Stimulated activated CD8-positive, alpha-beta memory T cell treated with anti-CD3 and anti-CD28 coated beads, Interleukin-12 subunit alpha, Interleukin-12 subunit beta, amount 100 ng/mL, for 24 hours (primary cell): ENCODE measurements around the gene CAMTA1.

ENCODE experiments used
- DNase-seq: peaks from one replicate; pipeline ENCODE4 v3.0.0-alpha.2; 2020; ENCODE audit errors: extremely low read depth

CAMTA1 gene

DNA sequence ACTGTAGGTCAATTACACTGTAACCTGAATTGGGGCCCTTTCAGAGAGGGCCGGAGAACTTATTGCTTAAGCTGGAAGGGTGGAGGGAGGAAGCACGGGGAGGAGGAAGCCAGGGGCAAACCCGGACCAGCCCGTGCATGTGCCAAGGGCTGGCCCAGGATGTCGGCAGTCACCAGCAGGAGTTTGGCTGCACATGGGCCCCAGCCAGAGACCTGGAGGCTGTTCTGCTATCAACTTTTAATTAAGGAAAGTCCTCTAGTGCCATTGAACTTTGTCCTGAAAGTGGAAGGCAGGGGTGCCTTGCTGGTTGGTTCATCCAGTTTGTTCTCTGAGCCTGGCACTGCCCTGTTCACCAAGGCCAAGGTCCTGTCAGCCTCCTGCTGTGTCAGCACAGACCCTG lies 785.1 kb downstream of the CAMTA1 start:
- no peak for DNase-seq

DNA sequence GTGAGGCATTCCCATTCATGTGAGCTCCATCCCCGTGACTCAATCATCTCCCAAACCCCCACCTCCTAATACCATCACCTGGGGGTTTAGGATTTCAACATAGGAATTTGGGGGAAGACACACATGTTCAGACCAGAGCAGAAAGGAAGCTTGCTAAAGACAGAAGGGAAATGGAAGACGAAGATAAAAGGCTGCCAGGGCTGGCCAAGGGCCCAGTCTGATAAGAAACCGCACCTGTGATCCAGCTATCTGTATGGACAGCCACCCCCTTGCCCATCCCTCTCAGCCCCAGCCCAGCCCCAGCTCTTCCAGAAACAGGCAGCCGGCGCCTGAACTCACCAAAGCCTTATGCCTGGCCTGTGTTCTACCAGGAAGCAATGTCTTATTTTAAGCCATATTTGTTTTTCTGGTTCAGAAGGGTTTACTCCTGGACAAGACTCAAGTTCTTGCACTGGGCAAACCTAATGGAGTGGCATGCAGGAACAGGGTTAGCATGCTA lies 787.4 kb downstream of the CAMTA1 start:
- no peak for DNase-seq

DNA sequence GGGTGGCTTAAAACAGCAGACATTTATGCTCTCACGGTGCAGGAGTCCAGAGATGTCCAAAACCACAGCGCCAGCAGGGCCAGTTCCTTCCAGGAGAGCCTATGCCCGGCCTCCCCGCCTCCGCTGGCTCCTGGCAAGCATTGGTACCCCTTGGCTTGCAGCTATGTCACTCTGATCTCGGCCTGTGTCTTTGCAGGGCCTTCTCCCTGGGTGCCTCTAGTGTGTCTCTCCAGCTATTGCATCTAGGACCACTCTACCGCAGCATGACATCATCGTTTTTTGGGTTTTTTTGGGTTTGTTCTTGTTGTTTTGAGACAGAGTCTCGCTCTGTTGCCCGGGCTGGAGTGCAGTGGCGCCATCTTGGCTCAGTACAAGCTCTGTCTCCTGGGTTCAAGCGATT lies 788.2 kb downstream of the CAMTA1 start:
- no peak for DNase-seq

DNA sequence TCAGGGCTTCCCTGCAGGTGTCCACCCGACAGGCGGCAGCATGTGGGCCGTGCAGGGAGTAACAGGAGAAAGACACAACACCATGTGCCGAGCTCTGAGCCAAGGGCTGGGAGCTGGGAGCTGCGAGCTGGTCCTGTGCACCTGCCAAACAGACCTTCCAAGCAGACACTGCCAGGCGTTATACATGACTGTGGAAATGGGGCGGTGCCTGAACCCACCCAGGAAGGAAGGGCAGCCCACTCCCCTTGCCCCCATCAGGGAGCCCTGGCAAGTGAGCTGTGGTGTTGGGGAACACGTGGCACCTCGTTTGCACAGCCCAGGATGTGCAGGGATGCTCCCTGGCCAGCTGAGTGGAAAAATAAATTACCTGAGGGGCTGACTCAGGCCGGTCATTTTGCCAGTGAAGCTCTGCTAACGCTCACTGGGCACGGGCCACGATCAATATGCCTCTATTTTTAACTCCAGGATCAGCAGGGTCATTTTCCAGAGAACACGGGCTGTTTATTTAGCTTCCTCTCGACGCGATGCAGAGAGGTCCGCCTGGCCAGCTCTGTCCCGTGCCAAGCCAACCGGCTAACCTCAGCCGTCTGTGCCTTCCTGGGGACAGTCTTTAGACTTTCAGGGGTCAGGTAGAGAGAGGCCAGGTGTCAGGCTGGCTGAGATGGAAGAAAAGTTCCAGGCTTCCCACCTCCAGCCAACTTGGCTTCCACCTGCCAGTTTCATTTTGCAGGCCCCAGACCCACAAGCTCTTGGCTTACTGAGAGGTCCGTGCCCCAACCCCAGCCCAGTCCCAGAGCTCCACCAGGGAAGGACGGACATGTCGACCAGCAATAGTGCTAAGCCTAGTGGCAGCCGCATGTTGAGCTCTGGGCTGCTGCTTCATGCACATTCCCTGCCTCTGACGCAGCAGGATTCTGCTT lies 789.1 kb downstream of the CAMTA1 start:
- no peak for DNase-seq

DNA sequence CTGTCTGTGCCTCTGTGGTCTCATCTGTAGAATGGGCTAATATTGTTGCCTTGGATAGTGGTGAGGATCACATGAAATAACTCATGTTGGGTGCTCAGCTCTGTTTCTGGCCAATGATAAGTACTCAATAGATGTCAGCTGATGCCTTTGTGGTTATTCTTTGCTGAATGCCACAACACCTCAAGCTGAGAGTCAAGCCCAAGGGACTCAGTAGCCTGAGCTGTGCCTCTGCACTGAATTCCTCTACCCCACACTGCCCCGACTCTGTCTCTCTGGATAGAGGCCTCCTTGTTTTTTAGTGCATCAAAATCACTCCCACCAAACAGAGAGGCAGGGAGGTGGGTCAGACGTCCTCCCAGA lies 789.8 kb downstream of the CAMTA1 start:
- no peak for DNase-seq

DNA sequence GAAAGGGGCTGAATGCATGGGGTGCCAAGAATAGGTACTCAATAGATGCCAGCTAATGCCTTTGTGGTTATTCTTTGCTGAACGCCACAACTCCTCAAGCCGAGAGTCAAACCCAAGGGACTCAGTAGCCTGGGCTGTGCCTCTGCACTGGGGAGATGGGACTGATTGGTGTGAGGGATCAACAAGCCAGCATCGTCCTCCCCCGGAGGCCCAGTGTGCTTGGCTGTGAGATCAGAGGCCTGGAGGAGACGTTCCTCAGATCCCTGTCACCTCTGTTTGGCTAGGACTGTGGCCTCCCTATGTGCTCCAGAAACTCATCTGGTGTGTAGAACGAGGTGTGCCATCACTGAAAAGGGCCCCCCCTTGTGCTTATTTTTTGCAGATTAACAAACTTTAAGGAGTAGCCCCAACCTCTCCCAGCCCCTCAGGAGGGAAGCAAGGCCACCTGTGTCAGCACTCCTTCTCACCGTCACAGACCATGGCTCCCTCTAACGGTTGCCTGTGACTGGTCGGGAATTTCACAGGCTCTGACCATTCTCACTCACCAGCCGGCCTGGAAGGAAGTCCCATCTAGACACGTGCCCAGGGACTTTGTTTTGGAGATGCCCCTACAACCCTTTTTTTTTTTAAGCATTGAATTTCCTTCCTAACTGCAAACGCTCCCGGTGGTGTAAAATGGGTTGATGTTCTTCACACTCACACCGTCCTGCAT lies 791.8 kb downstream of the CAMTA1 start:
- DNase-seq: no peak

DNA sequence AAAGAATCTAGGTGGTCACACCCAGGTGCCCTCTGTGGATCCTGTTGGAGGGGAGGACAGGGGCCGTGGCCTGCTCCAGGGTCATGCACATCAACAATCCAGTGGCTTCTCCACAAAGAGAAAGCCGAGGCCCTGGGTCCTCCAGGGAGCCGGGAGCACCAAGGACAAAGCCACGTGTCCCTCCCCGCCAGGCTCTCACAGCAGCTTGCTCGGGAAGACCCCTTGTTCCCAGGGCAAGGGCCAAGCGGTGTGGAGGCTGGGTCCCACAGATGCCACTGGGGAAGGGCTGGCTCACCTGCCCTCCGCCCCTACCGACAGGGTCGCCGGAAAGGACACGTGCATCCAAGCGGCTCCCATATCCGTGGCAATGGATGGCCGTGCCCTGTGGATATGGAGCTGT lies 793.0 kb downstream of the CAMTA1 start:
- no peak for DNase-seq

DNA sequence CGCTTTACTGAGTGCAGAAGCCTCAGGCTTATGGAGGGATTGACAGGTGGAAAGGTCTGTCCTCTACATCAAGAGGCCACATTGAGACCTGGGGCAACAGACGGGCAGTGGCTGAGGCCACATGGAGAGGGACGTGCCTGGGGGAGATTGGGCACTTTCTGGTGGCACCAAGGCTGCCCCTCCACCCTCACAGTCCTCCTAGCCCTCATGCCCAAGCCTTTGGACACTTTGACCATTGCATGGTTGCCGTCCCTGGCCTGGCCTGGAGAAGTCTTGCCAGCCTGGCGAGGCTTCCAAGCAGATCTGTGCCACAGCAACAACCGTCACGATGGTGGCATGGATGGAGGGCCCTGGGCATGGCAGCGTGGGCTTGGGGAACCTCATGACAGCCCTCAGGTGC lies 793.8 kb downstream of the CAMTA1 start:
- no peak for DNase-seq

DNA sequence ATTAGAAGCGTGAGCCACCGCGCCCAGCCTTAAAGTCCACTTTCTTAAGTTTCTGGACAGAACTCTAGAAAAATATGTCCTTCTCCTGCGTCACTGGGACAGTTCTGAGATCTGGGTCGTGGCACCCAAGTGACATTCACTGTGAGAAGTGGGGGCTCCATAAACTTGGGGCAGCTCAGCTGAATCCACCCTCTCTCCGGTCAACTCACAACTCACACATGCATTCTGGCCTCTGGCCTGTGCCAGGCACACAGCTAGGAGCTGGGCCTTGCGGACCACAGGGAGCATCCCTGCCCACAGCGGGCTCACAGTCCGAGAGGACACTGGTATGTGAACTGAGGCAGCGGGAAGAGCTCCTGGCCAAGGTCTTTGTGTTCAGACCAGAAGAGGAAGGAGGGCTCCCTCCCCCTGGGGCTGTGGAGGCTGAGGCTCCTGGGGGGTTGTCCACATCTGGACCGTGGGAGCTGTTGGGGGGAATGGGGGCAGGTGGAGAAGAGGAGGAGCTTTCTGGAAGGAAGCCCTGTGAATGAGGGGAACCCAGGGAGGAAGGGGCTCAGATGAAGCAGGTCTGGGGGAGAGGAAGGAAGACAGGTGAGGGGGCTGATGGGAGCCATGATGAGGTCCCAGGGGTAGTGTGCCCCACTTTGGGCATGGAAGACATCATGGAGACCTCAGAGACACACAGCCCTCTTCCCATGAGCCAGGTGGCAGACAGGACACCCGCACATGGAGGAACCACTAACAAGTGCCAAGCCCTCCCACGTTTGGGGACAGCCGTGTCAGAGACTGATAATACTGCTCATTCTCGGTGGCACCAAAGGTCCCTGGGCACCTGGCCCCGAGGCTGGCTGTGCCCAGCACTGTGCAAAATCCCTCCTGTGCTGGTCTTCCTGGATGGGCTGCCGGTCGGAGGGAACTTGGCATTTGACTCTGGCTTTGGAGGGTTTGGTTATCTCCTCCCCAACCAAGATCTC lies 794.9 kb downstream of the CAMTA1 start:
- no peak for DNase-seq

DNA sequence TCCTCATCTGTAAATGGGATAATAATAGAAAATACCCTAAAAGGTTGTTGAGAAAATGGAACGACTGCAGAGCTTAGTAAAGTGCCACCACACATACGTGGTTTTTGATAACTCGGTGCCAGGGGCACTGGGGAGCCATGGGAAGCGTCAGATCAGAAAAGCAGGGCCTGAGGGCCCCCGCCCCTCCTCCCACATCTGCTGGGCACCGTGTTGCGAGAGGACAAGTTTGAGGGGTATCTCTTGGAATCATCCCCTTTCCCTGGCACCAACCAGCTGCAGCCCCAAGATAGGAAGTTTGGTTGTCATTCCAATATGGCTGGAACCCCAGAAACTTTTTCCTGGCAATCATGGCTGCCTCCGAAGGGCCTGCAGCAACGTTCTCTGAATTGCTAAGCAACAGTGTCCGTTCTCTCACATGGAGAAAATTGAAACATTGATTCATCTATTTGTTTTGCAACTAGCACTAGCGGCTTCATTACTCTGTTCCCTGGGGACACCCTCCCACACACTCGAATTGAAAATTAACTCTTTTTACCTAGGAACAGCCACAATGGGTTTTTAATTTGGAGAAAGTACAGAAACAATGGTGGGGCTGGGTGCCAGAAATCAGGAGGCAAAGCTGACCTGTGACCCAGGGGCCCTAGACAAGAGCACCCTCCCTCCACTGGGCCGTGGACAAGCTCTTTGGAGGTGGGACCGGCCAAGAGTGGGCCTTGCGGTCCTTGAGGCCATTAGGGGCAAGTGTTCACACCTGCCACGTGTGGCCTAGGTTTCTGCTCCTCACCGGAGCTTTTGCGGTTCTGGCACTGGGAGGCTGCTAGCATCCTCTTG lies 795.9 kb downstream of the CAMTA1 start:
- no peak for DNase-seq

DNA sequence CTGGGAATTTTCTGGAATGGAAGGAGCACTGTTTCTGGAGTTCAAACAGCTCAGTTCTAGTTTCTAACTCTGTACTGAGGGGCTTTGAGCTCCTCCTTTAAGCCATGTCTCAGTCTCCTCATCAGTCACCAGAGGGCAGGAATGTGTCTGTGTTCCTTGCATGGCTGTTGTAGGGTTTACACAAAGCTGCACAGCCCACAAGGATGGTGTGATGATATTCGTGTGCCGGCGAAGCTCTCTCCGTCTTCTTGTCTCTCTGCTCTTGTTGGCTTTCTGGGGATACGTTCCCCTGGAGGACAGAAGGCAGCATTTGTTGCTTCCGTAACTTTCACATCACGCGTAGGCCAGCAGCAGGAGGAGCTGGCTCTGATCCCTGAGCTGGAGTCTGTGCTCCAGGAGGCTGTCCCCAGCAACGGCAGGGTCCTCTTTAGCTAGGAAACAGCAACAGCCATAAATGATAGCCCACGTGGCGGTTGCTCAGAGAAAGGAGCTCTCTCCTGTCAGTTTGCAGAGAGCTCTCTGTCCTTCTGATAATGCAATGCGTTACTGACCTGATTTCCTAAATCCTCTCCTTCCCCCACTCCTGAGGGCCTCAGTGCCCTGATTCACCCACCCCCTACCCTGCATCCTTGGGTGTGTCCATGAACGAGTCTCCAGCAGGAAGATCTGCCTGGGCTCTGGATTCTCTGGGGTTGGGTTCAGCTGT lies 796.7 kb downstream of the CAMTA1 start:
- no peak for DNase-seq

DNA sequence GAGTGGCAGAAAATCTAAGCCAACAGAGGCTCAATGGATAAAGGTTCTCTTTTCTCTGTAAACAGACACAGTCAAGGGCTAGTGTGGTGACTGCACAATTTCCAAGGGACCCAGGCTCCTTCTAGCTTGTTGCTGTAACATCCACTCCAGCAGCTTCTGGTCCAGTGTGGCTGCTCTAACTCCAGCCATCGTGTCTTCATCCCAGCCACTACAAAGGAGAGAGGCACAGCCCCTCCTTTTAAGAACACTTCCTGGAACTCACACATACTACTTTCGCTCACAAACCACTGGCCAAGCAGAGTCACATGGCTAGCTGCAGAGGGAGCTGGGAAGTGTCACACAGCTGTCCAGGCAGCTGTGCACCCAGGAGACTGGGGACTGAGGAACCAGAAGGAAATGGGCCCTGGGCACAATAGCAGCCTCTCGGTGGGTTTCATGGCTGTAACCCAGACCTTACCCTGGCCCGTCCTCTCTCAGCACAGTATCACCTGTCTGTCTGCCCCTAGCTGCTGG lies 797.3 kb downstream of the CAMTA1 start:
- DNase-seq: no peak

DNA sequence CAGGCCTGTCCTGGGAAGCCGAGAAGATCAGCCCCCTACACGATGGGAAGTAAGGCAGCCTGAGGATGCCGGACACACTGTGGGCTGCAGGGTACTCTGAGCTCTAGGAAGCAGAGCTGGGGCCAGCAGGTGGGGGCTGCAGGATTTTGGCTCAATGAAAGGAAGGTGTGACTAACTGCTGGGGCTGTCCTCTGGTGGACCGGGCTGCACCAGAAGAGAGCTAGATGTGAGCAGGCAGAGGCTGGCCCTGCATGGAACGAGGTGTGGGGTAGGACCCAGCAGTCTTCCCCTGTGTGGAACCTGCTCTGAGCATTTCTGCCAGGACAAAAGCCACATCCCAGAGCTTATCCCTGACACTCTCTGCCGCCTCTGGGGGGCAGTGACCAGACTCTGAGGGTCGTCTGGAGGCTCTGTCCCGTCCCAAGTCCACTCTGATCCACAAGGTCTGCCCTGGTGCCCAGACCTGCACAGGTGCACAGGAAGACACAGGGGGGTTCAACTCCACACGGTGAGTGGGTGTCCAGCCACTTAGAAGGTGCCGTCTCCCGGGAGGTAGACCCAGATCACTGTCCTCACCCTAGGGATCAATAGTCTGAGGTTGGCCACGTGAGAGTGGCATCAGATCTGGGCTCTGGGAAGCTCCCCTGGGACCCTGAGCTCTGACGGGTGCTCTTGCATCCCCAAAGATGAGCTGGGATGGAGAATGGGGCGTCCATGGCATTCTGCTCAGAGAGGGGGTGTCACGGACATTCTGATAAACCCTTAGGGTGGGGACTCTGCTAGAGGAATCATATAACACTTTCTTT lies 798.2 kb downstream of the CAMTA1 start:
- no peak for DNase-seq

DNA sequence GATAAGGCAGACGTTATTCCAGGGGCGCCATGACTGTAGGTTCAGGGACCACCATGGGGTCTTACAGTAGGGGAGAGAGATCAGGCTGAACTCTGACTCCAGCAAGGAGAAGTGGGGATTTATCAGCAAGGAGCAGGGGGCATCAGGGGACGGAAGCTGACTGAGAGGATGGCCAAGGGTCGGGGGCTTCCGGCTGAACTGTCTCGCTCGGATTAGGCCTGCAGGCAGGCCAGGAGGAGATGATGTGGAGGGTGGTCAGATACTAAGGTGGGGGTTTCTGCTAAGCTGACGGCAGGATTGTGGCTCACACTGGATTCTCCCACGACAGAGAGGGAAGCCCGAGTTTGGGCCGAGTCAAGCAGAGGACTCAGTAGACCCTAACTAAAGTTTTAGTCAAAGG lies 798.9 kb downstream of the CAMTA1 start:
- no peak for DNase-seq

DNA sequence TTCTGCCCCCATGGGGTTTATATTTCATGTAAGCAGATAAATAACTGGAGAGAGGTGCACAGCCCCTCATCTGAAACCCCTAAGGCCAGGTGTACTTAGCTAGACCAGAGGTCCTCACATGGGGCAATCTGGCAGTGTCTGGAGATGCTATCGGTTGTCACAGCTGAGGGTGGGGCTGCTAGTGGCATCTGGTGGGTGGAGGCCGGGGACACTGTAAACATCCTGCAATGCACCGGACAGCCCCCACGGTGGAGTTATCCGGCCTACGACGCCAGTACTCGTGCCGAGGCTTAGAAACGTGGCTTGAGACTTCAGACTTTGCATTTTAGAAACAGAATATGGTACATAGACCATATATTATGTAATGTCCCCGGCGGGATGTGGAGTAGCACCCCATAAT lies 799.4 kb downstream of the CAMTA1 start:
- DNase-seq: no peak

DNA sequence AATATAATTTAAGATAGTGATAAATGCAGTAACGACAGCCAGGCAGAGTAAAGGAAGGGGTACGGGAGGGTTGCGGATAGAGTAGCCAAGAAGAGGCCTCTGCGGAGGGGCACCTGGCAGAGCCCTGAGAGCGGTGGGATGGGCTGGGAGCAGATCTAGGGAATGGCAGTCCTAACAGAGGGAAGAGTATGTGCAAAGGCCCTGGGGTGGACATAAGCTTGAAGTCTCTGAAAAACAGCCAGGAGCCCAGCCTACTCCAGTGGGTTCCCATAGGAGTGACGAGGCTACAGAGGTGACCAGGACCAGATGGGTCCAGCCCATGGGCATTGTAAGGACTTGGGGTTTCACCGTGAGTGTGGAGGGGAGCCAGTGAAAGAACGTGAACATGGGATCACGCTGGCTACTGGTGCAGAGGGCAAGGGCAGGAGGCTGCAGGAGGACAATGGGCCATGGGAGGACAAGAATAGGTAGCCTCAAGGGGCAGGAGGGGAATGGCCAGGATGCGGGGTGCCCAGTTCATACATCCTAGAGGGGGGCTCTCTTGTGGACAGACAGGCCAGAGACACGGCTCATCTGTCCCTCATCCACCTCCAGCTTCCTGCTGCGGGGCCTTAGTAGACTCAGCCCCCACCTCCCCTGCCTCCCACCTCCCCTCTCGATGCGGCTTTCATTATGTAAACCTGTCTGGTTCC lies 800.1 kb downstream of the CAMTA1 start:
- DNase-seq: no peak

DNA sequence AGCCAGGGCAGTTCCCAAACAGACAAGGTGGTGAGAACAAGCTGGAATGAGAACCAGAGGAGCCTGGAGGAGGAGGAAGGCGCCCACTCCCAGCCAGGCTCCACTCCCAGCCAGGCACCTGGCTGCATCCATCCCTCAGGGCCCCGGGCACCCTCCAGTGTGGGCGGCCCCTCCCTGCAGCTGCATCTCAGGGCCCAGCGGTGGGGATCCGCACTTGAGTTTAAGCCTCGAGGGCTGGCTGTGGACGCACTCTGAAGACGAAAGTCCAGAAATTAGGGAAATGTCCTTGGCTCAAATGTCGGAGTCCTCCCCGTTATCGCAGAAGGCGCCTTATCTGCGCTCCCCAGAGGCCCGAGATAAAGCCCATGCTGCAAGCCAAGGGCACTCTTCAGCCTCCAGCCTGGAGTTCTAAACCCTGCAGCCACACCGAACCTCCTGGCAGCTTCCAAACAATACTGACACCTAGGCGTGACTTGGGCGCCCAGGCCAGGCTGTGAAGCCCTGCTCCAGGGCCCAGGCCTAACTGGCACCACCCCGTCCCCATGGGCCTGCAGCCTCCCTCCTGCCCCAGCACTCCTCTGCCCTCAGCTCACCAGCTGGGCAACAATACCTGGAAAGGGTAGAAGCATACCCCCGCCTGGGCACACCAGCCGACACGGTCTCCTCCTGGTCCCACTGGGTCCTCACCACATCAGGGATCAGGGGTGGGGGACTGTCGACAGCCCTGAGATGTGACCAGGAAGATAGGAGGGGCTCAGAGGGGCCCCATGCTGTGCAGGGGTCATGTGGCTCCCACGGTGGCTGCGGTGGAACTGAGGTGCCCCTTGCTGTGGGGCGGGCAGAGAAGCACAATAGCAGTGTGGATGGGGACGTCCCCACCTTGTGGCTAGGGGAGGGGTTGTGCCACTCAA lies 801.0 kb downstream of the CAMTA1 start:
- no peak for DNase-seq
